ENCODE measurements around the gene SOX4.

GRCh38 chr6:21604081-21604480, 10.5 kb downstream of the SOX4 start:
- TF ChIP-seq USF1 (IDR thresholded peaks at IDR 0.05; ENCODE audit: borderline replicate concordance, low read depth) (no peak), CTCF (IDR thresholded peaks at IDR 0.05) (no peak), USF2 (IDR thresholded peaks at IDR 0.05; ENCODE audit: borderline replicate concordance, low read depth, low read length) (no peak), MEF2A (IDR thresholded peaks at IDR 0.05; ENCODE audit: borderline replicate concordance, low read depth) (no peak), TEAD4 (IDR thresholded peaks at IDR 0.05; ENCODE audit: borderline replicate concordance, insufficient read depth) (no peak), JUND (IDR thresholded peaks at IDR 0.05) (no peak), TCF12 (IDR thresholded peaks at IDR 0.05) (no peak), EP300 (IDR thresholded peaks at IDR 0.05; ENCODE audit: borderline replicate concordance in 1 of 2, low read depth in 1 of 2, low read length in 1 of 2) (no peak), REST (IDR thresholded peaks at IDR 0.05; ENCODE audit: low read depth, low read length) (no peak), RCOR1 (IDR thresholded peaks at IDR 0.05; ENCODE audit: low read length) (no peak), TAF1 (IDR thresholded peaks at IDR 0.05; ENCODE audit: borderline replicate concordance, low read depth, low read length) (no peak), POLR2AphosphoS5 (IDR thresholded peaks at IDR 0.05; ENCODE audit: low read depth, low read length) (no peak)
- TF ChIP-seq, protein P1, sequence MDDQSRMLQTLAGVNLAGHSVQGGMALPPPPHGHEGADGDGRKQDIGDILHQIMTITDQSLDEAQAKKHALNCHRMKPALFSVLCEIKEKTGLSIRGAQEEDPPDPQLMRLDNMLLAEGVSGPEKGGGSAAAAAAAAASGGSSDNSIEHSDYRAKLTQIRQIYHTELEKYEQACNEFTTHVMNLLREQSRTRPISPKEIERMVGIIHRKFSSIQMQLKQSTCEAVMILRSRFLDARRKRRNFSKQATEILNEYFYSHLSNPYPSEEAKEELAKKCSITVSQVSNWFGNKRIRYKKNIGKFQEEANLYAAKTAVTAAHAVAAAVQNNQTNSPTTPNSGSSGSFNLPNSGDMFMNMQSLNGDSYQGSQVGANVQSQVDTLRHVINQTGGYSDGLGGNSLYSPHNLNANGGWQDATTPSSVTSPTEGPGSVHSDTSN (IDR thresholded peaks at IDR 0.05) = no peak
- TF ChIP-seq, protein P2, sequence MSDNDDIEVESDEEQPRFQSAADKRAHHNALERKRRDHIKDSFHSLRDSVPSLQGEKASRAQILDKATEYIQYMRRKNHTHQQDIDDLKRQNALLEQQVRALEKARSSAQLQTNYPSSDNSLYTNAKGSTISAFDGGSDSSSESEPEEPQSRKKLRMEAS (IDR thresholded peaks at IDR 0.05; ENCODE audit: low read depth) = no peak
